ENCODE results near the gene RUNX2. TPM values are rescaled to one million over a fixed set of nuclear protein-coding genes. Genes with fewer than 3 reads are reported as not detected.
A peak's percentile ranks its signal among the peaks of the same experiment; 100 is the strongest.

Gene RUNX2
- total and polyA plus RNA-seq, 8 donors, result 2.5 to 5.9 (median 3.0) TPM

DNA sequence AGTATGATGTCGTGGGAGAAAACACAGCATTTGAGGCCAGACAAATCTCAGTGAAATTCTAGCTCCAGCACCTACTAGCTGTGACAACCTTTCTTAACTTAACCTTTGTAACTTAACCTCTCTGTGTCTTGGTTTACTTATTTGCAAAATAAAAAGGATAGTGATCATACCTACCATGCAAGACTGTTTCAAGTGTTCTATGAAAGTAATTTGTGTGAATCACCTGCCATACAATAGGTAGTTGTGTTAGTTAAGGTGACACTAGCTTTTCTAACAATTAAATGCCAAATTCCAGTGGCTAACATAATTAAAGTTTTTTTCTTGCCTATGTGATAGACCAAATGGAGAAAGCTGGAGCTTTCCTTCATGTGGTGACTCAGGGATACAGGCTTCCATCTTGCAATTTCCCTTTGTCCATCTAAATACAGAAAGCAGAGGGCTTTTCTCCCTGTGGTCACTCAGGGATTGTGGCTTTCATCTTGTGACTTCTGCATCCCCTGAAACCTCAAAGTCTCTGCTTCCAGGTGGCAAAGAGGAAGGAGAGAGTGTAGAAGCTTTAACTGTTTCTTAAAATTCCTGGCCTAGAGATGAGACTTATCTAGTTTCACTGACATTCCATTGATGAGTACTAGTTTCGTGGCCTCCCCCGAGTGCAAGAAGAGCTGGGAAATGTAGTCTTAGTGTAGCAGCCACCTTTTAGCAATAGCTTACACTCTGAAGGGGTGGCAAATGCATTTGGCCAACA lies 376.1 kb downstream of the RUNX2 start:
- Histone ChIP-seq H3K36me3 (no peaks in the 10 kb centered on the region), H3K4me3 (no peak overlapping the region), H3K27me3 (no peaks in the 10 kb centered on the region), H3K27ac (no peak overlapping the region), H3K4me1 (no peaks in the 10 kb centered on the region), H3K9me3 (no peaks in the 10 kb centered on the region)
- no peak for DNase-seq
- intact Hi-C loops (cut with DNase I), result no loop called here
- no peak for ATAC-seq
- TF ChIP-seq, protein P1, sequence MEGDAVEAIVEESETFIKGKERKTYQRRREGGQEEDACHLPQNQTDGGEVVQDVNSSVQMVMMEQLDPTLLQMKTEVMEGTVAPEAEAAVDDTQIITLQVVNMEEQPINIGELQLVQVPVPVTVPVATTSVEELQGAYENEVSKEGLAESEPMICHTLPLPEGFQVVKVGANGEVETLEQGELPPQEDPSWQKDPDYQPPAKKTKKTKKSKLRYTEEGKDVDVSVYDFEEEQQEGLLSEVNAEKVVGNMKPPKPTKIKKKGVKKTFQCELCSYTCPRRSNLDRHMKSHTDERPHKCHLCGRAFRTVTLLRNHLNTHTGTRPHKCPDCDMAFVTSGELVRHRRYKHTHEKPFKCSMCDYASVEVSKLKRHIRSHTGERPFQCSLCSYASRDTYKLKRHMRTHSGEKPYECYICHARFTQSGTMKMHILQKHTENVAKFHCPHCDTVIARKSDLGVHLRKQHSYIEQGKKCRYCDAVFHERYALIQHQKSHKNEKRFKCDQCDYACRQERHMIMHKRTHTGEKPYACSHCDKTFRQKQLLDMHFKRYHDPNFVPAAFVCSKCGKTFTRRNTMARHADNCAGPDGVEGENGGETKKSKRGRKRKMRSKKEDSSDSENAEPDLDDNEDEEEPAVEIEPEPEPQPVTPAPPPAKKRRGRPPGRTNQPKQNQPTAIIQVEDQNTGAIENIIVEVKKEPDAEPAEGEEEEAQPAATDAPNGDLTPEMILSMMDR (IDR thresholded peaks at IDR 0.05), result no peak

DNA sequence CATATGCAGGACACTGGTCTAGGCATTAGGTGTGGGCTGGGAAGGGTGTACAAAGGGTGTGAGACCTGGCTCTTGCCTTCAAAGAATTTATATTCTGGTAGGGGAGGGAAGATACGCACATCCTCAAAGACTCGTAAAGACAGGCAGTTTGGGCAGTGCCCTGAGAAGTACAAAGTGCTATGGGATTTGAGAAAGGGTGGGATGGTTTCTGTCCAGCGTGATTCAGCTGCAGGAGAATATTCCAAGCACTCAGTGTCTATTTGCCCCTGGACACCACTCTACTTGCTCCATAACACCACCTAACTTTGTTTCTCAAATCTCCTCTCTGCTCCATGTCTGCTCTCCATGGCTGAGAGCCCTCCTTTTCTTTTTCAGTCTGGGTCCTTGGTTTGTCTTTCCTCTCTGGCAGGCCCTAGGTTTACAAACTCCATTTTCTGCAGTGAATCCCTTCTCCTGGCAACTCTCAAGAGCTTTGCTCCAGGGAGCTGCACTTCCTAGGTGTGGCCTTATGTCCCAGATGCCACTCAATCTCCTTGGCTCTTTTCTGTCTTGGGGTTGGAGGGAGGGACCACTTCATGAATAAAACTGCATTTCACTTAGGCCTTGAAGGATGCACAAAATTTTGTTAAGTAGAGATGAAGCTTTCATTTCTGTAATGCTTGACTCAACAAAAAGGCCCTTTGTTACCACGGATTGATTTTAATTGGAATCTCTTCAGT lies 377.2 kb downstream of the RUNX2 start:
- TF ChIP-seq, protein P1 (IDR thresholded peaks at IDR 0.05), result no peak
- no peak overlapping the region for H3K27ac ChIP-seq
- H3K4me3 ChIP-seq, result no peak overlapping the region
- H3K36me3 ChIP-seq, result no peaks in the 10 kb centered on the region
- ATAC-seq (no peak), DNase-seq (no peak)
- H3K4me1 ChIP-seq, result no peaks in the 10 kb centered on the region
- H3K9me3 ChIP-seq, result no peaks in the 10 kb centered on the region
- intact Hi-C loops (cut with DNase I), result no loop called here
- H3K27me3 ChIP-seq, result no peaks in the 10 kb centered on the region

DNA sequence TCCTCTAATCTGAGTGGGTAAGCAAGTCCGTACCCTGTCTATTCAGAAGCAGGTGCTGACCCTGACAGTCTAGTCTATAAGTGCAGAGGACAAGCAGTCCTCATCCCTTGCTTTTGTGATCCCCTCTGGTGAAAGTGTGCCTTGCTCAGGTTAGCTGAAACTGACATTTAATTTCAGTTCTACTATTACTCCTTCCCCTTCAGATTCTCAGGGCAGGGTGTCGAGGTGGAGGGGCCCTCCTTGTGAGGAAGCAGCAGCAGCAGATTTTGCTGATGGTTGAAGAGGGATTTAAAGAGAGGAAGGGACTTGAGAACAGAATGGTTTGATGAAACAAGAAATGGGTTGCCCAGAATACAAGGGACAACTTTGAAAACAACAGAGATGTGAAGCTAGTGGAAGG lies 378.2 kb downstream of the RUNX2 start:
- Histone ChIP-seq H3K36me3 (no peaks in the 10 kb centered on the region), H3K27ac (no peak overlapping the region), H3K4me3 (no peak overlapping the region), H3K27me3 (no peaks in the 10 kb centered on the region), H3K9me3 (no peaks in the 10 kb centered on the region), H3K4me1 (no peaks in the 10 kb centered on the region)
- intact Hi-C loops (cut with DNase I), result no loop called here
- TF ChIP-seq, protein P1 (IDR thresholded peaks at IDR 0.05), result no peak
- no peak for DNase-seq
- ATAC-seq, result no peak

DNA sequence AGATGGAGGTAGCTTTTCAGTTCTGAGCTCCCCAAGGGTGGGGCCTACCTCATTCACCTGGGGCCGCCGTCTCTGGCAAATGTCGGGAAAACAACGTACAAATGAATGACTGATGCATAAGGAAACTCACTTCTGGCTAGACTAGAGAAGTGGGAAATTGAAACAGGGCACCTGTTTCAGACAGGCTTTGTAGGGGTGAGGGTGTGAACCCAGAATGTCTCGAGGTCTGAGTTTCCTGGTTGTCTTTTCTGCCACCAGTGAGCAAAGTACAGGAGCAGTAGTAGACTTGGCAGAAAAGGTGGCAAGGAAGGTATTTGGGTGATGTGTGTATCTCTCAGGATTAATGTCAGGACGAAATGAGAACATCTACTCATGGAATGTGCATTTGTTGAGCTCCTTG lies 379.0 kb downstream of the RUNX2 start:
- Histone ChIP-seq H3K4me3 (no peak overlapping the region), H3K36me3 (no peaks in the 10 kb centered on the region), H3K27me3 (no peaks in the 10 kb centered on the region), H3K4me1 (no peaks in the 10 kb centered on the region), H3K27ac (no peak overlapping the region), H3K9me3 (no peaks in the 10 kb centered on the region)
- intact Hi-C loops (cut with DNase I), result no loop called here
- ATAC-seq, result no peak
- TF ChIP-seq, protein P1 (IDR thresholded peaks at IDR 0.05), result no peak
- no peak for DNase-seq

DNA sequence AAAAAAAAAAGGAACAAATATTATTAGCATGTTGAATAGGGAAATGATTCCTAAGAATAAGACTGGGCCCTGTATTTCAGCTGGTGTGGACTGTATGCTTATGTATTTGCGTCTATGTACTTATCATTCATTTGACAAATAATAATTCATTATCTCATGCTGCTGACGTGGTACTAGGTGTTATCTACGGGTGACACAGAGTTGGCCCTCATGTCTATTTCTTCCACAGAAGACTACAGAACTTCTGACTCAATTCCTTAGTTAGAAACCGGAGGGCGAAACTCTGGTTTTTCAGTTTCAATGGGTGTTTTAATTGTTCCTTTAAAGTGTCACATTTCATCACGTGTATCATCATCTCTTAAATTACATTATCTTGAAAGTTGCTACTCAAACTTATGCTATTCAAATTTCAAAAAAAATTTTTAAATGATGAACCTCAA lies 381.7 kb downstream of the RUNX2 start:
- Histone ChIP-seq H3K27me3 (no peaks in the 10 kb centered on the region), H3K4me3 (no peak overlapping the region), H3K4me1 (peaks cover 0 to 4% of the 10 kb centered on the region in 2 donors), H3K9me3 (no peaks in the 10 kb centered on the region), H3K27ac (no peak overlapping the region), H3K36me3 (no peaks in the 10 kb centered on the region)
- ATAC-seq, result peak; percentile 13
- TF ChIP-seq, protein P1 (IDR thresholded peaks at IDR 0.05), result no peak
- intact Hi-C loops (cut with DNase I), result loop anchor here in 1 of 2 donors (10.0 kb wide), 2 partner anchors 285 to 1055 kb away; no protein-coding TSS in a partner anchor
- DNase-seq, result no peak
